GM20000 (cell line): ENCODE measurements around the gene TMEM47.

Experiments
- DNase-seq: peaks from one replicate; pipeline ENCODE4 v3.0.0; 2012; ENCODE audit warnings: low spot score
- TF ChIP-seq, protein P1 (sequence below): IDR thresholded peaks from 2 replicates; pipeline ENCODE4 v1.5.1; 2012; ENCODE audit warnings: mild to moderate bottlenecking, control low read depth; ENCODE audit errors: extremely low read depth, missing control alignments

TMEM47 gene

GRCh38 chrX:34654696-34655490, 2.2 kb downstream of the TMEM47 start:
- TF ChIP-seq, protein P1, sequence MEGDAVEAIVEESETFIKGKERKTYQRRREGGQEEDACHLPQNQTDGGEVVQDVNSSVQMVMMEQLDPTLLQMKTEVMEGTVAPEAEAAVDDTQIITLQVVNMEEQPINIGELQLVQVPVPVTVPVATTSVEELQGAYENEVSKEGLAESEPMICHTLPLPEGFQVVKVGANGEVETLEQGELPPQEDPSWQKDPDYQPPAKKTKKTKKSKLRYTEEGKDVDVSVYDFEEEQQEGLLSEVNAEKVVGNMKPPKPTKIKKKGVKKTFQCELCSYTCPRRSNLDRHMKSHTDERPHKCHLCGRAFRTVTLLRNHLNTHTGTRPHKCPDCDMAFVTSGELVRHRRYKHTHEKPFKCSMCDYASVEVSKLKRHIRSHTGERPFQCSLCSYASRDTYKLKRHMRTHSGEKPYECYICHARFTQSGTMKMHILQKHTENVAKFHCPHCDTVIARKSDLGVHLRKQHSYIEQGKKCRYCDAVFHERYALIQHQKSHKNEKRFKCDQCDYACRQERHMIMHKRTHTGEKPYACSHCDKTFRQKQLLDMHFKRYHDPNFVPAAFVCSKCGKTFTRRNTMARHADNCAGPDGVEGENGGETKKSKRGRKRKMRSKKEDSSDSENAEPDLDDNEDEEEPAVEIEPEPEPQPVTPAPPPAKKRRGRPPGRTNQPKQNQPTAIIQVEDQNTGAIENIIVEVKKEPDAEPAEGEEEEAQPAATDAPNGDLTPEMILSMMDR: no peak
- no peak for DNase-seq

DNA sequence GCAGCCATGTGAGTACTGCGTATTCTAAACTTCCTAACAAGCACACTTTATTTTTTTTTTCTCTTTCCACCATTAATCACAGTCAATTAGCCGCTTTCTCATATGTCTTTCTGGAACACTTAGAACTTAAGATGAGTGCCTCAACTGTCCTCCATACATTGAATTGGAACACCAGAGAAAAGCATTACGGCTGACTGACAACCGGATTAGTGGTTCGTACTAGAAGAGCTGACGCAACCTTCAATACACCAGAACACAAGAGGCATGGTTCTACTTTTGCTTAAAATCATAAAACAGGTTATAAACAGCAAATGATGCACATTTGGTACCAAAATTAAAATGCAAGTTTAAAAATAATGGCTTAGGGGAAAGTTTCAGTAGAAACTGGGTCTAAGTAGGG, 3.3 kb downstream of the TMEM47 start:
- no peak for DNase-seq
- TF ChIP-seq, protein P1: no peak

DNA sequence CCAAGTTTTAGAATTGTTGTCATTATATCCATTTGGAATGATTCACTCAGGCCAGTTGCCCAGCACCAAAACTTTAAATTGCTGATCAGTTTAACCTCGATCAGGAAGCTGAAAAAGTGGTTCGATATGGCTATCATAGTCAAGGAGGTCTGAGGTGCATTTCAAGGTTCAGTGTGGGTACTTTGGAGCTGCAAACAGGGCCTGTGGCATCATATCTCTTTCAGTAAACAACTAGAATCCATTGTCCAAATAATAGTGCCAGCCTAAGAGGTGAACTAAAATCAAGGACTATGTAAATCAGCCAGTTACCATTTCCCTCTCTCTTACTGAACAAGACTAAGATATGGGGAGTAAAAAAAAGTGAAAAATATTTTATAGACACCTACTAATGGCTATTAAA, 14.2 kb downstream of the TMEM47 start:
- no peak for DNase-seq
- TF ChIP-seq, protein P1: no peak

GRCh38 chrX:34638116-34638515, 19.0 kb downstream of the TMEM47 start:
- TF ChIP-seq, protein P1: peak; percentile 17
- no peak for DNase-seq

DNA sequence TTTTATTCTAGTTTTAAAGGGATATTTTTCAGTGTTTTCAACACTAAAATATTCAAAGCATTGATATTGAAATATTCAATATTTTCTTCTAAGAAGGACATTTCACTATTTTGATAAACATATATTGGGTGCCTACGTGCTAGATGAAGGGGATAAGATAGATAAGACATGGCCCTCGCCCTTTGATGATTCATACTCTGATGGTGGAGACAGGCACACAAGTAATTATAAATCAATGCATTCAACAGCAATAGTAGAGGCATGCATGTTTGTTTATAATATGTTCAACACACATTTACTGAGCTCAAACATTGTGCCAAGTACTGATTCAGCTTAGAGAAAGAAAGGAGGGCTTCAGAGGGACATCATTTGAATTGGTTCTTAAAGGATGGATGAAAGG, 22.7 kb downstream of the TMEM47 start:
- TF ChIP-seq, protein P1: no peak
- DNase-seq: no peak

GRCh38 chrX:34632384-34632783, 24.7 kb downstream of the TMEM47 start:
- DNase-seq: no peak
- TF ChIP-seq, protein P1: no peak

GRCh38 chrX:34631479-34632220, 25.4 kb downstream of the TMEM47 start:
- TF ChIP-seq, protein P1: no peak

More at GRCh38 chrX:34631479-34632220, 25.4 kb downstream of the TMEM47 start:
- no peak for DNase-seq
